Measurements from ENCODE around the gene PLN.

PLN gene

DNA sequence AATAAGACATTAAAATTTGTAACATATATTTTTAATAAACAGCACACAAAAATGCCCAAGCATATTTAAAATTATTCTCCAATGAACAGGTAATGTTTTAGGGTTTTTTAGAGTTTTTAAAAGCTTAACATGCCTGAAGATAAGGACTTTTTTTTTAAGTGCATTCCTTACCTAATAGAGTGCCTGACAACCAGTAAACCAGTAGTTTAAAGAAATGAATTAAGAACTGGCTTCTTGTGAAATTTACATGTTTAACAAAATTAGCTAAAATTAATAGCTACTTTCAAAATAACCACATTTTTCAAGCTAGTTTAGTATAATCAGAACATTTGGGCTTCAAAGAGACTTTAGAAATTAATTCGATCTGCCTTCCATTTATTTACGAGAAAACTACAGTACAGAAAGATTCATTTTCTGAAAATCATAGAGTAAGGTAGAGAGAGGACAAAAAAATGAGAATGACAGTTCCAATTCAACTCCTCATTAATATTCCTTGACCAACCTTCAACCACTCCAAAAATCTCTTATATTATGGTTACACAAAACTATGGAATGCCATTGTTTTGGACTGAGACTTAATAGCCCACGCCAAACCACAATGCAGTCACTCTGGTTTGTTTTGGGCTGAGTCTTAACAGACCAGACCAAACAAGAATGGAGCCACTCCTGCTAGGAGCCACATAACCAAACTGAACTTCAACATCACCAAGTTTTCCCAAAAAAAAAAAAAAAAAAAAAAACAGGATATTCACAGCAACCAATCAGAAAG, 5.7 kb upstream of the PLN start:
- DNase-seq = no peak

DNA sequence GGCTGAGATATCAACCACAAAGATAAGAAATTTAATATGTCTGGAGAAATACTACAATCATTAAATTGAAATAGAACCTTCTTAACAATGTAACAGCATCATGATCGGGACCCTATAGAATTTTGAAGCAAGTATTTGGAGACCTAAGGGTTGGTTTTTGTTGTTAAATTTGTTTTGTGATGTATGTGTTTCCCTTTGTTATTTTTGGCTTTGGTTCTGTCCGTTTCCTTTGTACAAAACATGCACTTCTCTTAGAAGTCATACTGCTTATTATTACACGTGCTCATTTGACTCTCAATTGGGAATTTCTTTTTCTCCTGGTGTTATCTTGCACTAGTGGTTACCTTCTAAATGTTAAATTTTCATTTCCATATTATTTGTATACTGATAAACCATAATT, 4.0 kb upstream of the PLN start:
- DNase-seq = no peak

DNA sequence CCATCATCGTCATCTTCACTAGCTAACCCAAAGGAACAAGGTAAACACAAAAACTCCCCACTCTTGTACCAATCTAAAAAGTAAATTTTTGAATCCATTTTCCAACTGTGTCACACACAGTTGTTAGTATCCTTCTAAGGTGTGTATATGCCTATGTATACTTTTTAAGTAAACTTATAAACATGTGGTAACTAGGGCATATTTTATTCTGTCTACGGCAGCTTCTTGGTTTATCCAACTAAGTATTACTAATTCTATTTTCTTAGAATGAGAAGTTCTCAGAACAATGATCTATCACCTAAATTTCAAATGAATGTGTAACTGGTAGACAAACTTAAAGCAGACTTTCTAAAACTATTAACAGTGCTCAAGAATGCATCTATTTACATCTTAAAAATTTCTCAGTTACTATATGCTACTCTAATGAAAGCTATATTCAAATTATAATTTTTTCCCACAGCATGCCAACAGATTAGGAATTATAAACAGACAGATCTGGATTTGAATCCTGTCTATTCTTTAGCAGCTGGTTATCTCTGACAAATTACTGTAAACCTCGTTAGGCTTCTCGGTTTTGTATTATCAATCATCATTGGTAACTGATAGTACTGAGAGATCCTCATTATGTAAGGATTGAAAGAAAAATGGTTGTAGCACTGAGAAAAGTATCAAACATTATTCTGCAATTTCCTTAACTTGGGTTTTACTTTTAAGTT, 1.8 kb upstream of the PLN start:
- DNase-seq = no peak

DNA sequence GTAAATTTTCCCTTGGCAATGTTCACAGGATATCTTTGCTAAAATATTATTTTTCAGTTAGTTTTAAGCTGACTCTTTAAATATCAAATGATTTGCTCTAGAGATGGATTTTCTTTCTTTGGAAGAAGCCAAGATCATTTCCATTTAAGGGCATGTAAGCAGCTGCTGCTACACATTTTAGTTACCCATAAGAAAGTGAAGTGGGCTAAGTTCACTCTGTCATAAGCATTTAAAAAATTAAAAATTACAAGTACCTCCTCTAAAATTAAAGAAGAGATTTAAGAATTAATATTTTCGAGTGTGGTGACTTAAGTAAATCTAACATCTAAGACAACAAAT, 1.2 kb upstream of the PLN start:
- no peak for DNase-seq

DNA sequence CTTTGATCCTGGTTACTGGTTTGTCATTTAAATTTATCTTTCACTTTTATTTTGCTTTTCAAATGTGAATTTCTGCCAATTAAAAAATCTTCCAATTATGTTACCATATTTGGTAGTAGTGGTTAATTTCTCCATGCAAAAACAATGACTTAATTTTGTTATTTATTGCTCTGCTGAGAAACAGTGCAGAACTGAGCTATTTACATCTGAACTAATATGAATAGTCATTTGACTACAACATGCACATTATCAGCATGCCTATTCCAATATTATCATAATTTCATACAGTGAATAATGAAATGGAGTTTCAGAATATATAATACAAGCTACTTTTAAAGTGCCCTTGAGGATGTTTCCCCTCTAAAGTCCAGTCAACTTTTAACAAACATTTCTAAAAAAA, 517 bp downstream of the PLN start:
- no peak for DNase-seq

DNA sequence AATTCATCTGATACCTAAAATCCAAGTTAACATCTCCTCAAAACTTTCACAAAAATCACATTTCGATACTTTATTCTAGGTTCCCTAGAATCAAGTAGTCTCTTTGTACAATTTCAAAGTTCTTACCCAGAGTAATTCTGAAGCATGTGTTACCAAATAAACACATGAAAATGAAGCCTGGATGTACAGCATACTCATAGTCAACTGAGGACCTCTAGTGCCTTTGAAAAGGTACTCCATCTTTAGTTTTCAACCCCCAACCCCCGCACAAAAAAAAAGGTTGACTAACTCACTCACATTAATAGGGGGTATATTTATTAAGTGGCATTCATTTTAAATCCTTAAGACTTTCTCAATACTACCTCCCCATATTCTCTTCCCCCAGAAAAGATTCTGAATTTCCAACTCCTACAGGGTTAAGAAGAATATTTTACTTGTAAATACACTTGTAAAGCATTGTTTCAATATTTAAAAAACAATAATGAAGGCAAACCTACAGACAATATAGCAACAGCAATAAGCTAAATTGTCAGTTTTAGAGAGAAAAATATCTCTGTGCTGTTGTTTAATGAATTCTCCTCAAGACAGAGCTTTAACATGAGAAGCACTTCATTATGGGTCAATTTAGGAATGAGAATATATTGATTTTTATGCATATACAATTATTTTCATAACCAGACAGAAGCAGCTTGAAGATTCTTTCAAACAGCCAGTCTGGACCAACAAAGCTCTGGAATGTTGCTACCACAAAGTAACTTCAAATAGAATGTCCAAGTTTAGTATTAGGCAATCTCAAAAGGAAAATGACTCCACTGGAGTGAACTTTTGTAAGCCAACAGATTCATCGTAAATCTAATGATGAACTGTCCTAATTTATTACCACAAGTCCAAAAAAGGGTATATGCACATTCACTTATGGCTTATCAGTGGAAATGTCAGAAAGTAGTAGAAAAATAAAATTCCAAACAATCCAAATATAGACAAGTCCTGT, 3.3 kb downstream of the PLN start:
- DNase-seq = peak; percentile 7

DNA sequence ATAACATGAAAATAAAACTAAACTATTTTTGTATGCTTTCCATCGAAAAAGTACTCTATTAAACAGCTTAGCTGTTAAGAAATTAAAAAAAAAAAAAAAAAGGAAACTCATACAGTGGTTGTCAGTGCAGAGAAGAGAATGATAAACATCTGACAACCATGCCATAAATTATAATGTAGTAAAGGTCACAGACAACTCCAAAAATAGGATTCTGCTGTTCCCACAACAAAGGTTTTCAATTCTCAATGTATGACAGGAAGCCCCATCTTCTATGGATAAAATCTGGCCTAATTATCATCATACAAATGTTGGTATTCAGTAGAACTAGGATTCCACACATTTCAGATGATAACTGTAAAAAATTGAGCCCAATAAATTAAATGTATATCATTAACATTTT, 5.0 kb downstream of the PLN start:
- DNase-seq = no peak

DNA sequence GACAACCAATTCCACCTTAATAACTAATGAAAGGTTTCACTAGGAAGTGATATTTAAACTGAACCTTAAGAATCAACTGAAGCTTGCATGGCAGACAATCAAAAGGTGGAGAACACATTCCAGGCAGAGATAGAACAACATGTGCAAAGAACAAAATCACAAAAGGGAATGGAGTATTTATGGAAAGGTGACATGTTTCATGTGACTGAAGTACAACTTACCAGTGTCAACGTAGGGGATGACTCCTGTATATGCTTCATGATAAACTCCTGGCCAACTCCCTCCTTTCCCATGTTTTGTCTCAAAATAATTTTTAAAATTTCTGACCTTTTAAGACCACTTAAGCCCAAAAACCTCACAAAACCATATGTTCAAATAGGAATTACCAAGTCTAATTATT, 6.6 kb downstream of the PLN start:
- no peak for DNase-seq

DNA sequence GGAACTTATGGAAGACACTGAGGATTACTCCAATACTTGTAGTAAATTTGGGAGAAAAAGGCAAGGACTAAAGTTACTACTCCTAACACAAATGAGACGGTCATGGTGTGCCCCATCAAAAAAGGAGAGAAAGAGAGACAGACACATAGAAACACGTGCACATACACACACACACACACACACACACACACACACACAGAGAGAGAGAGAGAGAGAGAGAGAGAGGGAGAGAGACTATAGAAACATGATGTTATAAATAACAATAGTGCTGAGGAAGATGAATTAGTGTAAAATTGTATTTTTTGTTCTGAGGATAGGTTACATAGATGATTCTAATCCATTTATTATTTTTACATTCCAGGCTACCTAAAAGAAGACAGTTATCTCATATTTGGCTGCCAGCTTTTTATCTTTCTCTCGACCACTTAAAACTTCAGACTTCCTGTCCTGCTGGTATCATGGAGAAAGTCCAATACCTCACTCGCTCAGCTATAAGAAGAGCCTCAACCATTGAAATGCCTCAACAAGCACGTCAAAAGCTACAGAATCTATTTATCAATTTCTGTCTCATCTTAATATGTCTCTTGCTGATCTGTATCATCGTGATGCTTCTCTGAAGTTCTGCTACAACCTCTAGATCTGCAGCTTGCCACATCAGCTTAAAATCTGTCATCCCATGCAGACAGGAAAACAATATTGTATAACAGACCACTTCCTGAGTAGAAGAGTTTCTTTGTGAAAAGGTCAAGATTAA, 10.5 kb downstream of the PLN start:
- no peak for DNase-seq

DNA sequence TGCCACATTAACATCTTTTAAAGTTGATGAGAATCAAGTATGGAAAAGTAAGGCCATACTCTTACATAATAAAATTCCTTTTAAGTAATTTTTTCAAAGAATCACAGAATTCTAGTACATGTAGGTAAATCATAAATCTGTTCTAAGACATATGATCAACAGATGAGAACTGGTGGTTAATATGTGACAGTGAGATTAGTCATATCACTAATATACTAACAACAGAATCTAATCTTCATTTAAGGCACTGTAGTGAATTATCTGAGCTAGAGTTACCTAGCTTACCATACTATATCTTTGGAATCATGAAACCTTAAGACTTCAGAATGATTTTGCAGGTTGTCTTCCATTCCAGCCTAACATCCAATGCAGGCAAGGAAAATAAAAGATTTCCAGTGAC, 11.6 kb downstream of the PLN start:
- no peak for DNase-seq

DNA sequence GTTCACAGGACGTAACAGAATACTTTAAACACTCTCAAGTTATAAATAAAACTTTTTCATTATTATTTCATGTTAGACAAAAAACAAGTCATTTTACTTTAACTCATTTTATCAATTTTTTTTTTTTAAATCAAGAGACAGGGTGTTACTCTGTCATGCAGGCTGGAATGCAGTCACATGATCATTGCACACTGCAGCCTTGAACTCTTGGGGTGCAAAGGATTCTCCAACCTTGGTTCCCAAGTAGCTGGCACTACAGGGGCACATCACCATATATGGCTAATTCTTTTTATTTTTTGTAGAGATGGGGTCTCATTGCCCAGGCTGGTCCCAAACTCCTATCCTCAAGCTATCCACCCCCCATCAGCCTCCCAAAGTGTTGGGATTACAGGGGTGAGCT, 14.2 kb downstream of the PLN start:
- DNase-seq = no peak

DNA sequence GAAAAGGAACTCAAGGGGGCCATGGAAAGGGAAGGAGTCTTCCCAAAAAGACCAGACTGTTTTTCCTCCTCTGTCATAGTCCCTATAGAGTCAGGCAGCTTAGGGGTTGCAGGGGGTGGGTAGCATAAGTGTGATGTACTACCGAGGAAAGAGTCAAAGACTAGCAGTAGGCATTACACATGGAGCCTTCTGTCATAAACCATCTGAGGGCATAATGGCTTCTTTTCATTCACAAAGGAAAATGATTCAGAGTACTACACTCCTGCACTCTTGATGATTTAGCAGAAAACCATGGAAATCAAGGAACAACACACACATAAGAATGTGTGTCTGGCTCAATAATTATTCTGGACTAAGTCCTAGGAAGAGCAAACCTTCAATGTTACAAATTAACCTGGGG, 14.9 kb downstream of the PLN start:
- DNase-seq = no peak

DNA sequence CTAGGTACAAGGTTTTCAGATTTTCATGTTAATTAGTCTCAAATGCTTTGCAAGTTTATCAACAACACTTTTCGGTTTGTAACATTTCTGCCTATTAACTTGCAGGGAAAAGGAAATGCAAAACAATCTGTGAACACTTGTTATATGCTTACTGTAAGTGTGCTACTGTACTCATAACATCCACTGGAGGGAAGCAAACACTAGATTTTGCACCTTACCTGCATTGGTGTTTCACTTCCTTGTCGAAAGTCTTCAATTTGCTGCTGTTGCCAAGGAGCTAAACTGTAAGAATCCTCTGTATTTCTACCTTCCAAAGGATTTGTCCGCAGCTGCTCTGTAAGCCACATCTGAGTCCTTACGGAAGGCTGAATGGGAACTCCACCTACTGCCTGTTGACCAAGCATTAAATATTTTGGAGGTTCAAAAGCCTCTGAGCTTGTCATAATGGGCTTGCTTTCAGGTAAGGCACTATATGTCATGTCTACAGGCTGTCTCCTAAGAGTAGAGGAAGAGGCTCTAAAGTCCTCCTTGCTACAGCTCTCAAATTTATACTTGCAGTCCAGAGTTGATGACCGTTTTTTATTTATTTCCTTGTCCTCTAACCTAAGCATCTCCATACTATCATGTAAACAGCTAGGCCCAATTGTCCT, 17.3 kb downstream of the PLN start:
- no peak for DNase-seq

DNA sequence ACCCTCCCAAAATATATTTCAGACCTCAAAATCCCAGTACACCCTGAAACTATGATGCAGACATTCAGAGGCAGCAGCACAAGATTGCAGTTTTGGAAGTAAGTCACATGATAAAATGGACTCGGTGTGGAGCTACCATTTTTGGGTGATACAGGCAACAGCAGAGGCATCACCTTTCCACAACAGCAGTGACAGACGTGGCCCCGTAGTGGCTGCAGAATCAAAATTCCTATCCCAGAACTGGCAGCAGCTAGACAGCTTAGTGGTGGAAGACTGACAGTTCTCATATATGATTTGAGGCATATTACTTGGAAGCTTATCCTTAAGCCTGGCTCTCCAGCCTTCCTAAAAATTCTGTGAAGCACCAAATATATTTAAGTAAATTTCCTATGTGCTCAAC, 19.9 kb downstream of the PLN start:
- no peak for DNase-seq

DNA sequence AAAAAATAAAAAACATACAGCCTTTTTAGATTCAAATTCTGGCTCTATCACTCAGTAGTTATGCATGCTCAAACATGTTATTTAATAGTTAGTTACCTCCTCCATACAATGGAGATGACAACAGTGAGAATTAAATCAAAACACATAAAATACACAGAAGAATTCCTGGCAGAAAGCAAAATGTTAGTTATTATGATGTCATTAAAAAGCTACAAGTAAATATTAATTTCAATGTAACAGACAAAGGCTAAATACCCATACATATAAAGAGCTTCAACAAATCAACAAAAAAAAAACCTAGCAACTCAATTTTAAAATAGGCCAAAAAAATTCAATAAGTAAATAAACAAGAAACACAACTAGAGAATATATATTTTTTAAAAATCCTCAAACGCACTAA, 21.4 kb downstream of the PLN start:
- no peak for DNase-seq

DNA sequence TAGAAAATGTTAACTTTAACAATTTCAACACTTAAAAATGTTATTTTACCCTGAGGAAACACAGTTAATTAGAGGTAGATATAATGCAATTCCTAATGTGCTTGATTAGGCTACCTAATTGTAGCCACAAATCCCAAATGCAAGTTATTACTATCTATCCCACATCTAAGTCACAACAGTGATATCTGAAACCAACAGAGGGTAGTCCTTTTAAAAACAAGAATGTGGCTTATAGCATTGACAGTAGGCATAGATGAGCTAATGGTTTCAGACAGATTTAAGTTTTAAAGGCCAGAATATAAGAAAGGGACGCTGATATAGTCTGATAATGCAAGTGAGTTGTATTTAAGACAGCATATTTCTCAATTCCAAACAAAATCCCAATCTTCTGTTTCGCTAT, 23.0 kb downstream of the PLN start:
- no peak for DNase-seq

DNA sequence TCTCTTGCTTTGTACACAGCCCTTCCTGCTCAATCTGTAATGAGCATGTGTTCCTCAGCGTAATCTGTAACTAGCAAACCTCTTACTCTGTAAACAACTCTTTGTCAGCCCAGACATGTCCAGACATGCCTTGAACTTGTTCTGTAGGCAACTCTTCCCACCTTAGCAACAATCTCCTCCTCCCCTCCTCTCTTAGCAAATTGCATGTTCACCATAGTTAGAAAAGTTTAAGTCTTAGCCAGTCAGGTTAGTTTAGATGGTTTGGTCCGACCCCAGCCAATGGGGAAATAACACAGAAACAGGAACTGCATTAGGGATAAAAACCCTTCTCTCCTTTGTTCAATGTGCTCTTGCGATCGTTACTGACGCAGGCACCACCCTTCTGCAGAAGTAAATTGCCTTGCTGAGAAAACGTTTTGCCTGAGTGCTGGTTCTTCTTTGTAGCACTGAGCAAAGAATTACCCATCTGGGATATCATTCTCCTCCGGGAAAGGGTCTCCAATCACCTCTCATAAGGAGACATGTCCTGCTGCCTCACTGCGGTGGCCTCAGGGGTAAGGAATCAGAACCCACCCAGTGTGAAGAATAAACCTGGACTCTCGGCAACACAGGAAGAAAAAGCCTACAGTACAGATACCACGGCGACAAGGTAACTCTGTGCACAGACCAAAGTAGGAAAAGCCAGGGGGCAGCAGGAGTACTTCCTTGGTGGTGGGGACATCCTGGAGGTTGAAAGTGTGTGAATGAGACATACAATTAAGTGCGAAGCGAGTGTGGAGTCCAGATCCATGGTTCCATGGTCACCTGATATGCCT, 26.2 kb downstream of the PLN start:
- DNase-seq = no peak

DNA sequence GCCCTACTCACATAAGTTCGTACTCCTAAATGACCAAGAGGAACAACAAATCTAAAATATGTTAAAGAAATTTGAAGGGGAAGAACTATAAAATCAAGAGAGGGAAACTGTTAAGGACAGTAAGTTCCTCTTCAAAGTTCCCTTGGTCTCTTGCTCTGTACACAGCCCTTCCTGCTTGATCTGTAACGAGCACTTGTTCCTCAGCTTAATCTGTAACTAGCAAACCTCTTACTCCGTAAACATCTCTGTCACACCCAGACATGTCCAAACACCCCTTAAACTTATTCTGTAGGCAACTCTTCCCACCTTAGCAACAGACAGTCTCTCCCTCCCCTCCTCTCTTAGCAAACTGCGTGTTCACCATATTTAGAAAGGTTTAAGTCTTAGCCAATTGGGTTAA, 29.9 kb downstream of the PLN start:
- no peak for DNase-seq

DNA sequence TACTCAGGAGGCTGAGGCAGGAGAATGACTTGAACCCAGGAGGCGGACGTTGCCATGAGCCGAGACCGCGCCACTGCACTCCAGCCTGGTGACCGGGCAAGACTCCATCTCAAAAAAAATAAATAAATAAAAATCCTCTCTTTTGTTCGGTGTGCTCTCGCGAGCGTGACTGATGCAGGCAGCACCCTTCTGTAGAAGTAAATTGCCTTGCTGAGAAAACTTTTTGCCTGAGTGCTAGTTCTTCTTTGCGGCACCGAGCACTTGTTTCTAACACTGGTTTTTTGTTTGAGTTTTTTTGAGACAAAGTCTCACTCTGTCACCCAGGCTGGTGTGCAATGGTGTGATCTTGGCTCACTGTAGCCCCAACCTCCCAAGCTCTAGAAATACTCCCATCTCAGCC, 30.5 kb downstream of the PLN start:
- no peak for DNase-seq

DNA sequence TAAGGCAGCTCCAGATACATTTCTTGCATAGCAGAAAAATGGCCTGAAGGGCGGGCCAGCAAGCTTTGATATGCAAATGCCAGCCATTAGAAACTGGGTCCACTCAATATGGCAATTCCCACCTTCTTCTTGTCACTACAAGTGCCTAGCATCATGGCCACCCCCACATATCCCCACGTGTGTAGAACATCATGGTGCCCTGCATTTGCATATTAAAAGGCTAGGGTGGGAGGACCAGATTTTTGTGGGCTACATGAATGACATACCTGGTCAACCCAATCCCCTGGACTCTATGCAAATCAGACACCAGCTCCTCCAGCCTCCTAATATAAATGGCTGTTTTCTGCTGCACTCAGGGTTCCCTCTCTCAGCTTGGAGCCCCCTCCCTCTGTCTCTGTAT, 31.7 kb downstream of the PLN start:
- no peak for DNase-seq

DNA sequence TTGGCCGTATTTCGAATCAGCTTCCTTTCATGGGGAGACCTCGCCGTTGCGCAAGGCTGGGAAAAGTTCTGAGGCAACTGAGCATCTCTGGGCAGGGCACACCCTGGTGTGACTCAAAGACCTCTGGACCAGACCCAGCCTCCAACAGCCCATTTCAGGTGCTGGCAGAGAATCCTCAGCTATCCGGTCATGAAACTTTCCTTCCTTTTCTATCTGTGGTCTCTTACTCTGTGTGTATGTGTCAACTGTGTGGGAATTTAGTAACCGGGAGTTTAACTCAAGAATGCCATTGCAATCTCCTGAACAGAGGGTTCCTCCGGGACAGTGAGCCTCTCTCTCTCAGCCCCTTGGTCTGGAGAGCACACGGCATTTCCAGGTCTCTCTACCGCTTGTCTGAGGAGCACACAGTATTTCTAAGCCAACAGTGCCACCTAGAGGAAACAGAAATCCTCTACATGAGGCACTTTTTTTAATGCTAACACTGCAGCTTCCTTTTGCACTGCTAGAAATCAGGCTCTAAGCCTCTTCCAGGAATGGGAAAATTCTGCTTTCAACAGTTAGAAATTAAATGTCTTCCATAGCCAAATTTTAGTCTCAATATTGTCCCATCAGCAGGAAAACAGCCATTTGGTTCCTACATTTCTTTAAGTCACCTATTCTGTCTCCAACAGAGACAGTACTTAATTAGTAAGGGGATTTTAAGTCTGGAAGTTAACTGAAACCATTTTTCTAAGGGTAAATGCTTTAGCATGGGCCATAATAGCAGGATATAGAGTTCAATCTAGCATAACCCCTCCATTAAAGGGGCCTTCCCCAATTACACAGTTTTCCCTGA, 32.7 kb downstream of the PLN start:
- DNase-seq = no peak

Measured in NCI-H1092 (cell line).